ENCODE measurements around the gene FGF9.

The FGF9 gene

DNA sequence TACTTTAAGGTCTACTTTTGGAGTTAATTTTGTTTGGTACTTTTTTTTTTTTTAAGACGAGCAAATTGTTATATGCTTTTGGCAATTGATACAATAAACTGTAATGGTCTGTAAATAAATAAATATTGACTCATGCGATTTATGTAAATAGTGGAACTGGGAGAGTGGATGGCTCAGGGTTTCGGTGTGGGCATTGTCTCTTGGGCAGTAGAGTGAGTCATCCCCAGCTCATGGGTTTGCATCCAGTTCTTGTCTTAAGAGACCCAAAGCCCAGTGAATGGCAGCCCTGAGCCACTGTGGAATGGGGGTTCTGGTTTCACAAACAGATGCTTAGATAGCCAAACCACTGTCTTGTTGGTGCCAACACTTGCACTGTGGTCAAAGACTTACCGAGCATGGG, 33.0 kb downstream of the FGF9 start:
- no peak for DNase-seq (ENCODE audit: extremely low read depth in 1 of 2, low read depth in 1 of 2)

DNA sequence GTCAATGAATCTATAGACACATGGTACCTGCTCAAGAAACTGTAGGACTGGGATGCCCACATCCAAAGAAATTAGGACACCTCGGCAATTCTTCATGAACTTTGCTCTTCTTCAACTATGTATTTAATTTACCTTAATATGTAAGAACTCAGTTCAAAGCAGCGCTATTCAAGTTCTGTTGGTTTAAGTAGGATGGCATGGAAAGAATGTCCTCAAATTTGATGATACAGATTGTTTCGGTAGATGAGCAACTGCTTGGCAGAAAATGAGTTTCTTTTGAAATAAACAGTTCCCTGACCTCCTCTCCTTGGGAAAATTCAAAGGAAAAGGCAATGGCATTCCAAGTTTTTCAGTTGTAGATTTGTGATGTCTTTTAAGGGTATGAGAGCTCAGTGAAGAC, 36.7 kb downstream of the FGF9 start:
- no peak for DNase-seq (ENCODE audit: extremely low read depth in 1 of 2, low read depth in 1 of 2)

DNA sequence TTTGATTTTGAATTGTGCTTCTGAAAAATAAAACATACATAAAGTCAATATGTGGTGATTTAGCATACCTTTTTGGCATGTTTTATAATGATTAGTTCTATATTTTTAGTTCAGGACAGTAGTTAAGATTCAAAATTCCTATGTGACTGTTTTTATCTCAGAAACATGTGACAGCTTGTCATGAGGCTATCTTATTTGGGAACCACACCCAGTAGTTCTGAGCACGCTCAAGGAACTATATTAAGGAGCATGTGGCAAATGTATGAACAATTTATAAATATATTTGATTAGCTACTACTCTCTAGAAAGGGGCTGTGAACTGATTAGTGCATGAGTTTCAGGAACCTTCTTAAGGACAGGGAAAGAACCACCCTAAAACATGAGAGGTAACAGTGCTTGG, 38.8 kb downstream of the FGF9 start:
- no peak for DNase-seq (ENCODE audit: extremely low read depth in 1 of 2, low read depth in 1 of 2)

DNA sequence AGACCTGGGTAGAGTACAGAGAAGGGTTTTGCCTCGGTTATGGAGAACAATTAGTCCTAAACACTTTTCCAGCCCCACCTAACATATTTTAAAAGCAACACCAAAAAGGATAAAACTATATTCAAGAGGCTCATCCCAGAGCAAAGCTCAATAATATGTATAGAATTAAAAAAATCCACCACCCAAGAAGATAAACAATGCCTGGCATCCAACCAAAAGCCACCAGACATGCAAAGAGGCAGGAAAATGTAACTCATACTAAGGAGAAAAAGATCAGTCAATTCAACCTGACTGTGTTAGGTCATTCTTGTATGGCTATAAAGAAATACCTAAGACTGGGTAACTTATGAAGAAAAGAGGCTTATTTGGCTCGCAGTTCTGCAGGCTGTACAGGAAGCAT, 39.3 kb downstream of the FGF9 start:
- DNase-seq (ENCODE audit: extremely low read depth in 1 of 2, low read depth in 1 of 2) = no peak

DNA sequence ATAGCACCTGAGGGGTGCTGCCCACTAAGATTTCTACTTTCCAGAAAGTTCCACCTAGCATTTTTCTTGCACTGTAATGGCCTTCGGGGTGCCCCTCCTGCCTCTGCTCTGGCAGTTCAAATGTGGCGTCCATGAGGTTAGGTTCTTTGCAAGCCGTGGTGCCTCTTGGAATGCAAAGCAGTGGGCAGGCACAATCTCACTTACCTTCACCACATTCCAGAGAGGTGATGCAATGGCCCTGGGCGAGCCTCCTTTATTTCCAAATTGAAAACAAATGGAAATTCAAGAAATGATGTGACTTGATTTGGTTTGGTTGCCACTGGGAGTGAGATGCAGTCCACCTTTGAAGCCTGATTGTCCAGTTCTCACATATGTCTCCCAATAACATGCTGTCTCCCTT, 46.9 kb downstream of the FGF9 start:
- no peak for DNase-seq (ENCODE audit: extremely low read depth in 1 of 2, low read depth in 1 of 2)

DNA sequence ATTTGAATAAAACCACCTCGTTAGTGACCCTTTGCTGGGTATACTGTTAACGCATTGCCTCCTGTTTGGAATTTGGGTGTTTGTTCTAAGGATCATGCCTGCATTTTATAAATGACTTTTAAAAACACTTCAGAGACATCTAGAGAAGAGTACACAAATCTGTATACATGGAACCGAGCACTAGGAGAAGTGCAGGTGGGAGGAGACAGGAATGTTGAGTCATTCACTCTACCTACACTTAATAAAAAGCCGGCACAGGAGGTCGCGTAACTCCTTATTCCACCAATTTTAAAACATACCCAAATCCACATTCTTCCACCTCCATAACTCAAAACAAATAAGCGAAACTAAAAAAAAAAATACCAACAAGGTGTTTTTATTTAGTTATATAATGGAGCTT, 48.6 kb downstream of the FGF9 start:
- no peak for DNase-seq (ENCODE audit: extremely low read depth in 1 of 2, low read depth in 1 of 2)

DNA sequence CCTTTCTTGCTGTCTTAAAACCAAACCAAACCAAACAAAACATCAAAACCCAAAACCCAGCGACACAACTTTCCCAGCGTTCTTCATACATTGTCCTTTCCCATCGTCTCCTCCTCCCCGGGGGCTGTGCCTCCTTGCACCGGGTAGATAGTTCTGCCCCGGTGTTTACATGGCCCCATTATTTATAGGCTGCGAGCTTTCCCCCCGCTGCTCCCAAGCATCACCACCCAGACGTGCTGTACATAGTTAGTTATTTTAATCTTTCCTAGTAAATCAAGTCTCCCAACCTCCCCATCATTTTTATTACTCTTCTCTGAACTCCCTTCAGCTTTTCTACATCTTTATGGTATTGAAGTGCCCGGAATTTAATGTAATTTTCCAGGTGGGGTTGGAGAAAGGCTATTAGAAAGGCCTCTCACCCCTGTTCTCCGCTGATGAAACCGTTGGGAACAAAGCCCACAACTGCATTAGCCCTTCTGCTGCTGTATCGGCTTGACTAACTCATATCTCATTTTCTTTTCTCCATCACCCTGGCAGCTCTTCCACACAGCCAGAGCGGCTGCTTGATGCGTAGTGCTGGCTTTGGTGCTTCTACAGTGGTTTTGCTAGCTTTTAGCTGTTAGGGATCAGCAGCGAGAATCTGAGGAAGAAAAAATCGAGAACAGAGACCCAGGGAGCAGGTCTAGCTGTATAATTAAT, 53.1 kb downstream of the FGF9 start:
- DNase-seq (ENCODE audit: extremely low read depth in 1 of 2, low read depth in 1 of 2) = no peak

DNA sequence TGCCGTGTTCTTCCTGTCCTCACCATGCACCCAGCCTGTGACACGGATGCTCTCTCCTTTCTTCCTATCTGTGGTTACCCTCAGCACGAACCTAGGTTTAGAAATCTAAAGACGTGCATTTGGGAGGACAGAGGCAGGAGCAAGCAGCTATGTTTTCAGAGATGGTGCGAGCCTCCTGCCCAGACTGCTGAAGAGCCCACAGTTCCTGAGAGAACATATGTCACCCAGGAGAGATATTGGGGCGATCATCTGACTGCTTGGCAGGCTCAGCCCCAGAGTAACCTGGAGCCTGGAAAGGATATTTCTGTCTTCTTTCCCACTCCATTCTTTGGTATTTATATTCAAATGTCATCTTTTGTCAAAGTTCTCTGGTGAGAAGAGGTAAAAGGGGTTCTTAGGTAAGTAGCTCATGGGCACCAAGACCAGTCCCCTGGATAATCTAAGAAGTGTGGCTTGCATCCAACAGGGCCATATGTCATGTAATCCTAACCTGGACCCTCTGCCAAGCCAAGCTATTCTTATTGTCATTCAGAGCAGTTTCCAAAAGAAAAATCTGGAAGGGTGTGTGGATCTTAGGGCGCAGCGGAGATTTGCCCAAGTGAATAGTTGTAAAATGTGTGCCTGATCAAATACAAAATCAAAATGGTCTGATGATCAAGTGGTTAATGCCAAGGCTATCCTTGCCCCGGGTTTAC, 59.5 kb downstream of the FGF9 start:
- no peak for DNase-seq (ENCODE audit: extremely low read depth in 1 of 2, low read depth in 1 of 2)

DNA sequence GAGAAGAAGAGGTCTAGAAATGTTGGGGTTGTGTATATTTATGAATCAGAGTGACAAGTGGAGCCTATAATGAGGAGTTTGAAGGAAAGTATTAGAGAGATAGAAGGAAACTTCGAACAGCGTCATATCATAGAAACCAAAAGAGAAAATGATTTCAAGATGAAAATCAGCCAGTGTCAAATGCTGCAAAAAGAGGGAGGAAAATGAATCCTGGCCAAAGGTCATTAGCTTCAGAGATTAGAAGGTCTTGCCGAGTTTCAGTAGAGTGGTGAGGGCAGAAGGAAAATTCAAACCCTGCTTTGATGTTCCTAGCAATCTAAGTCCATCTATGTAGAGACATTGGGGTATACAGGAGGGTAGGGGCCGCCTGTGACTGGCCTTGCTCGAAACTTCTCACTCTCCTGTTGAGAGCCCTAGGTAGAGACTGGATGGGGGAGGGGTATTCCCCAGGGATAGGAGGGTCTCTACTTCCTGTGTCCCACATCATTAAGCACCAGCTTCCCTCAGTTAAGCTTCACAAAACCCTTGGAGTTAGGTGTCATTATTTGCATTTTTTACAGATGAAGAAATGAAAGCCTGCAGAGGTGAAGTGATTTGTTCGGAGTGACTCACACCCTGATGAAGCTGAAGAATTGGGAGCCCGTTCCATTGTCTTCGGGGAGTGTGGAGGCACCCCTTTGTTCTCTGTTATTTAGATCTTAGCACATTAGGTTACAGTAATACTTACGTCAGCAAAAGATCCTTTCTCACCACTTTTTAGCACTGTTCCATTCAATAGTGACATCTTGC, 62.8 kb downstream of the FGF9 start:
- no peak for DNase-seq (ENCODE audit: extremely low read depth in 1 of 2, low read depth in 1 of 2)

DNA sequence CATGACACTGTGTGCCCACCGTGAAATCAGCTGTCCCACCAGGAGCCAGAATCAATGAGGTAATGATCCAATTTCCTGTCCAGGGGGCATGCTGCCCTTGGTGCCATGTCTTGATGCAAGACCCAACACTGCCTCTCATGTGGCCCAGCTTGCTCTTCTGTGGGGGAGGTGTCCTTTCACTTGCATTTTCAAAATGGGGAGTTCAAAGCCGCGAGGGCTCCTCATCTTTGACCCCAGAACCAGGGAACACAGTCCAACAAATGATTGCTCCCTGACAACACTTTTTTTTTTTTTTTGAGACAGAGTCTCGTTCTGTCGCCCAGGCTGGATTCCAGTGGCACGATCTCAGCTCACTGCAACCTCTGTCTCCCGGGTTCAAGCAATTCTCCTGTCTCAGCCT, 64.1 kb downstream of the FGF9 start:
- DNase-seq (ENCODE audit: extremely low read depth in 1 of 2, low read depth in 1 of 2) = no peak

DNA sequence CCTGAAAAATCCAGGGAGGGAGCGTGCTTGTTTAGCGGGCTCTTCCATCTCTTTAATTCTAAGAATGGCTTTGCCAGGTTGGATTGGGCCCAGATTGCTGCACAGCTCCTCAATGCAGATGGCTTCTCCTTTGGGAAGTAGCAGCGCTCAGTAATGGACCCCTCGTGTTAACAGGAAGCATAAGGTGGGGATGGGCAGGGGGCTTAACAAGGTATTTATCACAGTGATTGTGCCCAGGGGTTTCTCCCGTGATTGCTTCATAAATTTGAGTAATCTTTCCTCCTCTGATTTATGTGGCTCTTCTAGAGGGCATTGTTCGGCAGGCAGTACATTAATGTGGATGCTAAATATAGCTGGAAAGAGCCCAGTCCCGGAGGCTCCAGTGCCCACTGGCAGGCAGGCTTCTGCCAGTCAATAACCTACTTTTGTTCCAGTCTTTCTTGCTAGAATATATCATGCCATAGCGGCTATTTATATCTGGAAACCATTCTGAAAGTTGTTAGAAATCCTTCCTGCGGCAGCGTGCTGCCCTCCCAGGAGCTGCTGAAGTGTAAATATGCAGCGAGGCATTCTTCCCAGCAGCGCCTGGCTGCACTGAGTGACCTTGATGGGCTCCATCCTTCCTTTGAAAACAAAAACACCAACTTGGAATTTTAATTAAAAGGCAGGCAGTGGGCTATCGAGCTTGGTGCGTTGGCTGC, 65.0 kb downstream of the FGF9 start:
- no peak for DNase-seq (ENCODE audit: extremely low read depth in 1 of 2, low read depth in 1 of 2)

DNA sequence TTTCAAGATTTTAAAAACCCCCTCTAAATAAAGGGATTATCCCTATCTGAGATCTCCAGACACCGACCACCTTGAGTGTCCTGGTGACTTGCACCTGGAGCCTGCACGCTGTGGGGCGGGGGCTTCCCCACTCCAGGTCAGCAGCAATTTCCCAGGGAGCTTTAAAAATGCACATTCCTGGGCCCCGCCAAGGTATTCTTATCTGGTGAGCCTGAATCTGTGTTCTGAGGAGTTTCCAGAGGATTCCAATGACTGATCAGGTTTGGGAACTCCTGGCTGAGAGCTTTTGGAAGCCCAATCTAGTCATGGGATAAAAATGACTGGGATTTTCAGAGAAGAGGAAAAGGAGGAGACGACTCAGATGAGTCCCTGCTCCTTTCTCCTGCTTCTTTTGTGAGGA, 66.1 kb downstream of the FGF9 start:
- DNase-seq (ENCODE audit: extremely low read depth in 1 of 2, low read depth in 1 of 2) = no peak

DNA sequence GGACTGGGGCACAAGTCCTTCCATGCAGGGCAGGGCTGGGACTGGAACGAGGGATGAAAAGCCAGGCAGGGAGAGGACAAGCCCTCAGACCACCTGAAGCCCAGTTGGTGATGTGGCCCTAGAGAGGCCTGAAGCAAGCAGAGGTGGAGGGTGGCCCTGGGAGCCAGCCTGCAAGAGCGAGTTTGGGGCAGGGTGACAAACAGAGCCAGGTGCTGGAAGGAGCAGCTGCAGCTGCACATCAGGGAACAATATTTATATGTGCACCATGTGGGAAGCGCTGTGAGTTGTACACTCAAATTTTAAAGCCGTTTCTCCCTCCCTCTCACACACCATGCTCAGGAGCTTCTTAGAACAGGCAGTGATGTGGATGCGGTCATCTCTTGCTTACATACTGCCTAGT, 67.8 kb downstream of the FGF9 start:
- DNase-seq (ENCODE audit: extremely low read depth in 1 of 2, low read depth in 1 of 2) = no peak

DNA sequence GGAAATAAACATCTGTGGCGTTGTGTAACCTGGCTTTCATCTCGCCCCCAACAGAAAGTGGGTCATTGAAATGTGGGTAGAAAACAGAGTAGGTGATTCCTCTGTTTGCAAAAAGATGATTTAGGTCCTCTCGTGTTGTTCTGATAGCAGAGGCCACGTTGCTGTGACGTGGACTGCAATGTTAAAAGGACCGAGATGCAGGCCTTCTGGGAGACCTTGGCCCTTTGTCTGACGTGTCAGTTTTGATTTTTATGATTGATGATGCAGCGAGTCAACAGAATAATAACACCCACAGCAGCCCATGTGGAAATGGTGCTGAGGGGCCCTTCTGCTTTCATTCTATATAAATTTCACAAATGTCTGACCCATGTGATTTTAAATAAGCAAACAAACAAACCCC, 68.9 kb downstream of the FGF9 start:
- DNase-seq (ENCODE audit: extremely low read depth in 1 of 2, low read depth in 1 of 2) = no peak

DNA sequence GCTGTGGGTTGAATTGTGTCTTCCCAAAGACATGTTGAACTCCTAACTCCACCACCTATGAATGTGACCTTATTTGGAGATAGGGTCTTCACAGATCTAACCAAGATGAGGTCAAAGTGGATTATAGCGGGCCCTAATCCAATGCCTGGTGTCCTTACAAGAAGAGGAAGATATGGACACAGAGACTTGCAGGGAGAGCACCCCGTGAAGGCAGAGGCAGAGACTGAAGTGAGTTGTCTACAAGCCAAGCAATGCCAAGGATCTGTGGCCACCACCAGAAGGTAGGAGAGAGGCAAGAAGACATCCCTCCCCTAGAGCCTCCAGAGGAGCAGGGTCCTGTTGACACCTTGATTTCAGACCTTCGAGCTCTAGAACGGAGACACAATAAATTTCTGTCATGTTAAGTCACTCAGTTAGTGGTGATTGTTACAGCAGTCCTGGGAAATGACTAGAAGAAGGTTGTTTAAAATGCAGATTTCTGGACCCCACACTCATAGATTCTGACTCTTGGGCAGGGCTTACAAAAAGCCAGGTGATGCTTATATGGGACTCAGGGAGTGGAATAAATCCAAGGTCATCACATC, 70.6 kb downstream of the FGF9 start:
- no peak for DNase-seq (ENCODE audit: extremely low read depth in 1 of 2, low read depth in 1 of 2)

DNA sequence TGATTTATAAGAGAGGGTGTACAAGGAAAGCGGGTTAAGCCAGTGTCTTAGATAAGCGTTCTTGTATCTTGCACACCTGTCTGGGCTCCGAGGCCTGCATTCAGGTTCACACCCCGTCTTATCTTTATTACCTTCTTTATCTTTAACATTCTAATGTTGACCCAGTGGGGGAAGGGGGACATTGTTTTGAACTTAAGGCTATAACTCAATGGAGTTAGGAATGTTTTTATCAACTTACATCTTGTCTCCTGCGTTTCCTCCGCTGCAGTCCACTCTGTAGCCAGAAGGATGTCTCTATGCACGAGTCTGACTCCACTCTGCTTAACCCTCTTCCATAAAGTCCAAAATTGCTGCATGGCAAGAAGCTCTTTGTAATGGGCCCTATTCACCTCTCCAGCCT, 71.2 kb downstream of the FGF9 start:
- DNase-seq (ENCODE audit: extremely low read depth in 1 of 2, low read depth in 1 of 2) = no peak

DNA sequence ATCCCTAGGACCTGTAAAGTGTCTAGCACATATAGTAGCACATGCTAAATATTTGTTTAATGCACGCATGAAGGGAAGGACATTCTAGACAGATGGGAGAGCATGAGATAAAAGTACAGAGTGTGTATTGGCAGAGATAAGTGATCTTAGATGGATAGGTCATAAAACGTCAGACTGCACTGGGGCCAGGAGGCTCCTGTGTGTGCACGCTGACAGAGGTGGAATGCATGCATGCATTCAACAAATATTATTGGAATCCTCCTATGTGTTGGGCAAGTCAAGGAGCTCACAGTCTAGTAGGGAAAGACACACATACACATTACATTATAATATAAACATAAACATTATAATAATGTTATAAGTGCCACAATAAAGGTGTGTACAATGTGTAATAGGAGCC, 73.3 kb downstream of the FGF9 start:
- DNase-seq (ENCODE audit: extremely low read depth in 1 of 2, low read depth in 1 of 2) = no peak

DNA sequence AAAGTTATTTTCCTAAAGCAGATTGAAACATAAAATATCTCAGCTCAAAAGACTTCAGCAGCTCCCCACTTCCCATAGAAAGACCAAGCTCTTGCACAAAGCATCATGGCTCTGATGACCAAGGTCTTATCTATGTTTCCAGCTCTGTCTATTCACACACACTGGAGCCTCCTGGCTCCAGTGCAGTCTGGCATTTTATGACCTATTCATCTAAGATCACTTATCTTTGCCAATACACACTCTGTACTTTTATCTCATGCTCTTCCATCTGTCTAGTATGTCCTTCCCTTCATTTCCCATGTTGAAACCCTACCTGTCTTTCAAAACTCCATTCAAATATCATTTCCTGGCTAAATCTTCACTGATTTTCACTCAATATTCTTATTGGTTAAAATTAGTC, 74.4 kb downstream of the FGF9 start:
- no peak for DNase-seq (ENCODE audit: extremely low read depth in 1 of 2, low read depth in 1 of 2)

DNA sequence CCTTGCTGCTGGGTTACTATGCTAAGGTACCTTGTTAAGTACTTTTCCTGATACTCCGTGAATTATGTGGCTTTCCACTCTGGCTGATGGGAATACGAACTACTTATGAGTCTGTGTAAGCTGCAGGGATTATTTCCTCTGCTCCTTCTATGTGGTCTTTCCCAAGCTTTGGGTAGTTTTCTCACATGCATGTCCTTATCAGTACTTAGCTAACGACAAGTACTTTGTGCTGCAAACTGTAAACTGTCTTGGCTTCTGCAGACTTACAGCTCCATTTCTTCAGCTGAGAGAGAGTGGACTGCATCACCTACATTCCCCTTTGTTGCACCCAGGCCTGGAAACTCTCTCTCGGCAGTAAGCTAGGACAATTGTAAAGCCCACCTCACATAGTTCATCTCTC, 76.6 kb downstream of the FGF9 start:
- no peak for DNase-seq (ENCODE audit: extremely low read depth in 1 of 2, low read depth in 1 of 2)

DNA sequence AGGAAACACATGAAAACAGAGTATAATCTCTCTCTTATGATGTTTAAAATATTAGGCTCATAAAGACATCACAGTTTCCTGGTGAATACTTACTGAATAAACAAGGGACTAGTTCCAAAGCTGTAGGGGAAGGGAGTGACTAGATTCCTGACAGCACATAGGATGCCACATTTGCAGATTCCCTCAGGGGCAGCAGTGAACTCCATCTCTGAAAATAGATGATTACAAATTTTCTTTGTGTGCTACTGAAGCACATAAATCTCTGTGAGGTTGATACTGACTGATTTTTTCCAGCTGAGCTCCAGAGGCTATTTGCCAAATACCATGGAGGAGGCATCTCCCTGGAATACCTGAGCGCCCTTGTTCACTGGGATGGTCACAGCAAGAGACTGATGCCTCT, 77.3 kb downstream of the FGF9 start:
- no peak for DNase-seq (ENCODE audit: extremely low read depth in 1 of 2, low read depth in 1 of 2)

DNA sequence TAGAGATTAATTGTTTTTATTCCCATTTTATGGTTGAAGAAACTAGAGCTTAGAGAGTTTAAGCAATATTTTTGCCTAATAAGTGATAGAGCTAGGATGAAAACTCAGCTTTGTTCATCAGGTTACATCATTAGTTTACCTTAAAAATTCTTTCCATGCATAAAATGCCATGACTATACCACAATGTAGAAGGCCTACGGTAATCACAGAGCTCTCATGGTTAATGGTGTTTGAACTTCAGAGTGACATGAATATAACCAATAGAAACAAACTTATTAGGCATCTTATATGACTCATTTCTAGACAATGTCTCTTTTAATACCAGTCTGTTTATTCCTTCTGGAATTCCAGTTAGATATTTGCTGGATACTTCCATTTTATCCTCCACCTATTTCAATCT, 78.5 kb downstream of the FGF9 start:
- no peak for DNase-seq (ENCODE audit: extremely low read depth in 1 of 2, low read depth in 1 of 2)
